AG04450 (cell line): Measurements from ENCODE around the gene TEKT5. TPM values are rescaled to one million over a fixed set of nuclear protein-coding genes. Genes with fewer than 3 reads are reported as not detected.
"Not testable (repeated sequence)": the region's sequence is repeated elsewhere in the genome, so short reads cannot be mapped to it uniquely, and the experiment has no call there.

Source experiments
- CTCF ChIA-PET: fragments of 300-600, 350-600 bp; formaldehyde crosslinking; extraction: SDS; loops from one replicate; lab custom pipeline; 2022; ENCODE audit warnings: antibody characterized with exemption, inconsistent platforms; lab: Charles Lee
- POLR2A ChIA-PET: fragments of 350-600 bp; formaldehyde crosslinking; extraction: SDS; loops from one replicate; lab custom pipeline; 2021; ENCODE audit warnings: antibody characterized with exemption, inconsistent platforms; lab: Yijun Ruan, JAX
- DNase-seq: peaks from one replicate; pipeline ENCODE4 v3.0.0-alpha.2; 2011; ENCODE audit warnings: low read depth, low spot score
- H3K27ac ChIP-seq: one replicate; pipeline ENCODE4 v1.5.1; 2012; ENCODE audit warnings: low read depth, low read length, control low read depth
- H3K27me3 ChIP-seq: one replicate; pipeline ENCODE4 v1.6.0; 2012; ENCODE audit warnings: low read length; ENCODE audit not compliant: control insufficient read depth, insufficient read depth
- H3K4me3 ChIP-seq: 2 replicates; pipeline ENCODE4 v1.5.1; 2011; ENCODE audit warnings: mild to moderate bottlenecking, low read depth, low read length, control low read depth
- H3K9me3 ChIP-seq: 2 replicates; pipeline ENCODE4 v1.5.1; 2012; ENCODE audit warnings: low read length; ENCODE audit not compliant: control insufficient read depth, insufficient read depth
- polyA minus RNA-seq: library from RNA; depleted of rRNA, polyadenylated mRNA; stranded (reverse); fragments of >200 nt; gene quantifications from 2 replicates; pipeline ENCODE4 v1.2.3, GENCODE V29; 2011; rRNA and poly(A)+ RNA removed
- polyA plus RNA-seq: library from polyadenylated mRNA; depleted of rRNA; stranded (reverse); fragments of >200 nt; gene quantifications from 2 replicates; pipeline ENCODE4 v1.2.3, GENCODE V29; 2011; rRNA removed
- TF ChIP-seq, protein P1 (sequence below): IDR thresholded peaks from 2 replicates; pipeline ENCODE4 v1.5.1; 2011; ENCODE audit warnings: low read depth, low read length, control low read depth, inconsistent platforms

Gene TEKT5
- 0.05 and 0.15 TPM in 2 replicates for polyA plus RNA-seq
- not detected in 2 replicates for polyA minus RNA-seq

DNA sequence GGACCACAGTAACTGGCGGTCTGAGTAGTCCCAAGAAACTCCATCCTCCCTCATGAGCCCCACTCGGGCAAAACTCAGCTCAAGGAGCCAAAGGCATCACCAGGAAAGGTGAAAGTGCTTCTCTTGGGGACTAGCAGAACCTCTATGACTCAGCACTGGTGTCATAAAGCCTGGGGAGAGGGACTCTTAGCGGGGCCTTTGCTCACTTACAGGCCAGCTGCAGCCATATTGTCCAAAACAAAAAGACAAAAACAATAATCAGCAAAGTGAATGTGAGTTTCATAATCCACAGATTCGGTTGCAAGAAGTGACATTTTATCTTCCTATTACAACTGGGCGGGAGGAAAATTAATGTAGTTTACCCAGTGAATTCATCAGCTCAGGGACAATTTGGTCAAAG is at the start of gene TEKT5:
TEKT5 (minus strand) TSS at position 101 of the 400 bp plus-strand sequence; CDS start at position 44, 57 bp downstream.
- H3K4me3 ChIP-seq: no peak within 1 kb of the TSS
- POLR2A ChIA-PET: no interaction called here
- no peak for DNase-seq
- TF ChIP-seq, protein P1, sequence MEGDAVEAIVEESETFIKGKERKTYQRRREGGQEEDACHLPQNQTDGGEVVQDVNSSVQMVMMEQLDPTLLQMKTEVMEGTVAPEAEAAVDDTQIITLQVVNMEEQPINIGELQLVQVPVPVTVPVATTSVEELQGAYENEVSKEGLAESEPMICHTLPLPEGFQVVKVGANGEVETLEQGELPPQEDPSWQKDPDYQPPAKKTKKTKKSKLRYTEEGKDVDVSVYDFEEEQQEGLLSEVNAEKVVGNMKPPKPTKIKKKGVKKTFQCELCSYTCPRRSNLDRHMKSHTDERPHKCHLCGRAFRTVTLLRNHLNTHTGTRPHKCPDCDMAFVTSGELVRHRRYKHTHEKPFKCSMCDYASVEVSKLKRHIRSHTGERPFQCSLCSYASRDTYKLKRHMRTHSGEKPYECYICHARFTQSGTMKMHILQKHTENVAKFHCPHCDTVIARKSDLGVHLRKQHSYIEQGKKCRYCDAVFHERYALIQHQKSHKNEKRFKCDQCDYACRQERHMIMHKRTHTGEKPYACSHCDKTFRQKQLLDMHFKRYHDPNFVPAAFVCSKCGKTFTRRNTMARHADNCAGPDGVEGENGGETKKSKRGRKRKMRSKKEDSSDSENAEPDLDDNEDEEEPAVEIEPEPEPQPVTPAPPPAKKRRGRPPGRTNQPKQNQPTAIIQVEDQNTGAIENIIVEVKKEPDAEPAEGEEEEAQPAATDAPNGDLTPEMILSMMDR: no peak
- H3K9me3 ChIP-seq: no peaks in the 10 kb centered on the region
- CTCF ChIA-PET: no interaction called here
- no peaks in the 10 kb centered on the region for H3K27me3 ChIP-seq
- H3K27ac ChIP-seq: no peak within 1 kb of the TSS

DNA sequence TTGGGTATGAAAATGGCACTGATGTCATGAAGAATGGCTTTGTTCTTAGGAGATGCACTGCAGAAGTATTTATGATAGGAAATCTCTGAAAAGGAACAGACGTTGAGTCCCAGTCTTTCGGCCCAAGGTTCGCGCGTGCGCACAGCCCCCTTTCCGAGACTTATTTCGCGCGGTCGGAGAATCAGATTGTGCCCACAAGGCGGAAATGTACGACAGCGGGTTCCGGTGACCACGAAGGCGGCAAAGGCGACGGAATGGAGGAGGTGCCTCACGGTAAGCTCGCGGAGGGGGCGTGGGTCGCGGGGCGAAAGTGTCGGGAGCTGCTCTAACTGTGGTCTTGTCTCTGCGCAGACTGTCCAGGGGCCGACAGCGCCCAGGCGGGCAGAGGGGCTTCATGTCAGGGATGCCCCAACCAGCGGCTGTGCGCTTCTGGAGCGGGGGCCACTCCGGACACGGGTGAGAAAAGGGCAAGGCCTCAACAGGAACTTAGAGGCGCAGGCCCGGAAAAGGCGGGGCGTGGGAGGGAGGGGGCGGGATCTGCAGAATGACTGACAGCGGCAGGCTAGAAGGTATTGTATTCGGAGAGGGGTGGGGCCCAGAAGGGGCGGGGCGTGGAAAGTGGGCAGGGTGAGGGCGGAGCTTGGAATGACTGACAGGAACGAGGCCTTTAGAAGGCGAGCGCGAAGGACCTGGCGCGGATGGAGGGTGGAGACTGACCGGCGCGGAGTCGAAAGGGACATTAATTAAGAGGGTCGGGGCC is 49.1 kb upstream of the TEKT5 start, which contains the start of gene NUBP1:
NUBP1 (plus strand) TSS at position 233 of the 760 bp plus-strand sequence; CDS start at position 255, 22 bp downstream.
- TF ChIP-seq, protein P1: no peak
- CTCF ChIA-PET: interaction anchor here (0.7 to 2.4 kb wide), 5 partner anchors 174 to 273 kb away, joined by 3 to 18 read pairs (median 3); no protein-coding TSS in a partner anchor
- peak; percentile 94 for DNase-seq

DNA sequence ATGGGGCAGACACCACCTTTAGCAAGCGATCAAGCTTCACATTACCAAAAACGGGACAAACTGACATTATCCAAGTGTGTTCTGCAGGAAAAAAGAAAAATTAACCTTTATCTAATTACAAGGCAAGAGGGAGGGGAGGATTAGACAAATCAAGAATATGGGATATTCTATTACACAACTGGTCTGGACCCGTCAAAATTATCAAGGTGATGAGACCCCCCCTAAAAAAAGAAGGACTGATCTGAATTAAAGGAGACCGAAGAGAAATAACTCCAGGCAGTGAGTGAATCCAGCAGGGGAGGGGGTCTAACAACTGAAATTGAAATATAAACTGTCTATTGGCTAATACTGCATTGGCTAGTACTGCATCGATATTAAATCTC is 48.5 kb upstream of the TEKT5 start:
- no peaks in the 10 kb centered on the region for H3K9me3 ChIP-seq
- TF ChIP-seq, protein P1: no peak
- DNase-seq: no peak
- H3K27me3 ChIP-seq: no peaks in the 10 kb centered on the region
- peak overlapping the region; percentile 79 for H3K4me3 ChIP-seq
- ChIA-PET POLR2A (no interaction called here), CTCF (interaction anchor here (2.4 kb wide), 1 partner anchor 229 kb away, joined by 18 read pairs; no protein-coding TSS in a partner anchor)
- no peak overlapping the region for H3K27ac ChIP-seq

More for the DNA sequence above, 49.1 kb upstream of the TEKT5 start, which contains the start of gene NUBP1:
- peak within 1 kb of the TSS; percentile 79 for H3K4me3 ChIP-seq
- H3K27me3 ChIP-seq: no peaks in the 10 kb centered on the region
- POLR2A ChIA-PET: interaction anchor here (0.6 to 1.3 kb wide), 7 partner anchors 12 to 227 kb away, joined by 3 to 10 read pairs (median 4); partner anchors contain the start of genes DEXI and EMP2
- peak within 1 kb of the TSS; percentile 98 for H3K27ac ChIP-seq
- H3K9me3 ChIP-seq: no peaks in the 10 kb centered on the region

DNA sequence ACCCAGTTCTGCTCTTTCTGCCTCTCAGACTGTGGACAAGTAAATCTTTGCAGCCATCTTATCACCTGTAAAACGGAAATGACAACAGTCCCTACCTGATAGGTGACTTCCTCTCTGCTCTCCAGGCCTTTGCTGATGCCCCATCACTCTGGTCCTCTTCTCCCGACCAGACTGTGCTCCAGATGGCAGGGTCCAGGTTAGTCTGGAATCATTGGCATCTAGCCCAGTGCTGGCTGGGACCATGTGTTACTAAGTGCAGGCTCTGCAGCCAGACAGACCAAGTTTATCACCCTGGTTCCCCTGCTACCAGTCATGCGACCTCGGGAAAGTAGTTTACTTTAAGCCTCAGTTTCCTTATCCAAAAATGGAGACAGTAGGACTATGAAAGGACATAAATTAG is 47.1 kb upstream of the TEKT5 start:
- Histone ChIP-seq H3K9me3 (no peaks in the 10 kb centered on the region), H3K4me3 (no peak overlapping the region), H3K27ac (no peak overlapping the region), H3K27me3 (no peaks in the 10 kb centered on the region)
- ChIA-PET POLR2A (no interaction called here), CTCF (no interaction called here)
- no peak for DNase-seq
- TF ChIP-seq, protein P1: no peak

DNA sequence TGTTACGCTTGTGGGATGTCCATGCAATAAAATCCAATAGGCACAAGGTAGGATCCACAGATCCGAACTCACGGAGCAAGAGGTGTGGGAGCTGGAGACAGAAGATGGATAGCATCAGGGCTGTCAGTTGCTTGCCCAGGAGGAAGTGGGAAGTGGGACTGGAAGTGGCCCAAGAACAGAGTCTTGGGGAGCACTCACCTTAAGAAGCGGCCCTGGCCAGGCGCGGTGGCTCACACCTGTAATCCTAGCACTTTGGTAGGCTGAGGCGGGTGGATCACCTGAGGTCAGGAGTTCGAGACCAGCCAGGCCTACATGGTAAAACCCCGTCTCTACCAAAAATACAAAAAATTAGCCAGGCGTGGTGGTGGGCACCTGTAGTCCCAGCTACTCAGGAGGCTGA is 46.5 kb upstream of the TEKT5 start:
- CTCF ChIA-PET: interaction anchor here (7.3 kb wide), 1 partner anchor 227 kb away, joined by 204 read pairs; no protein-coding TSS in a partner anchor

More for the DNA sequence above, 46.5 kb upstream of the TEKT5 start:
- H3K9me3 ChIP-seq, H3K27ac ChIP-seq, H3K27me3 ChIP-seq, H3K4me3 ChIP-seq, DNase-seq: not testable (repeated sequence)
- POLR2A ChIA-PET: interaction anchor here (0.6 kb wide), 1 partner anchor 7 kb away, joined by 3 read pairs; no protein-coding TSS in a partner anchor
